NCI-H2107 (cell line): Measurements from ENCODE around the gene TMEM259.
A peak's percentile ranks its signal among the peaks of the same experiment; 100 is the strongest.

Experiments
- DNase-seq: peaks from one replicate; lab custom pipeline; 2025; lab: John Stamatoyannopoulos, UW

Gene TMEM259

DNA sequence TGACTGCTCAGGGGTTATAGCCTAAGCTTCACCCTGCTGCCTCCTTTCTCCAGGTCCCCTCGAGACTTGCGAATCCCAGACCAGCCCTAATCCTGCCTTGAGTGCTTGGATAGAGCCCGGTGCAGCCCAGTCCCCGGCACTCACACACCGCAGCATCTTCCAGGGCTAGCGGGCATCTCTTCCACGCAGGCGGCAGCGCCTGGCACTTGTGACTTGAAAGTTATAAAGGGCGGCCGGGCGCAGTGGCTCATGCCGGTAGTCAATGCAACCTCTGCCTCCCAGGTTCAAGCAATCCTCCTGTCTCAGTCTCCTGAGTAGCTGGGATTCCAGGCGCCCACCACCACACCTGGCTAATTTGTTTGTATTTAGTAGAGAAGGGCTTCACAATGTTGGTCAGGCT lies 34.8 kb downstream of the TMEM259 start:
- no peak for DNase-seq

DNA sequence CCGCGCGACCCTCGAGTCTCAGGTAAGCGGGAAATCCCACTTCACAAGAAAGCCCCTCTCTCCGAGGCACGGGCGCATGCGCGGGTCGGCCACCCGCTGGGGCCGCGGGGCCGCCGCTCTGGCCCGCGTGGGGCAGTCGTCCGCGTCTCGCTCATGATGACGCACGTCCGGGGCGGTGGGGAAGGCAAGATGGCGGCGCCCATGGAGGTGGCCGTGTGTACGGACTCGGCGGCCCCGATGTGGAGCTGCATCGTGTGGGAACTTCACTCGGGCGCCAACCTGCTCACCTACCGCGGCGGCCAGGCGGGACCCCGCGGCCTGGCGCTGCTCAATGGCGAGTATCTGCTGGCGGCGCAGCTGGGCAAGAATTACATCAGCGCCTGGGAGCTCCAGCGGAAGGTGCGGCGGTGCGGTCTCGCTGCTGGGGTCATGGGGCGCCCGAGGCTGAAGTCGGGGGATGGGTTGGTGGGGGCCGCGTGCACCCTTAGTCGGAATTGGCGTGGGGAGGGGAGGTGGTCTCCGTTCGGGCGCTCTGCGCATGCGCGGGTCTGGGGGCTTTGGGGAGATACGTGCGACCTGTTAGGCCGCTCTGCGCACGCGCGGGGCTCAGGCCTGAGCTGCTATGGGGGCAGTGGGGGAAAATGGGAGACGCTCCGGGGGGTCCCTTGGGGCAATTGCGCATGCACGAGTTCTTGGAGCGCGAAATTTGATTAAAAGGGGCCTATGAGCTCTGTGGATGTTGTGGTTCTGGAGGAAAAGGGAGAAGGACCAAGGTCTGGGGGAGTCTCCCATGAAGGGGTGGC lies 36.6 kb downstream of the TMEM259 start, which contains the start of gene WDR18:
Gene WDR18, plus strand, starts transcription at position 181 of the 803 bp plus-strand sequence. Its CDS starts 9 bp downstream, at position 190.
- peak; percentile 82 for DNase-seq

DNA sequence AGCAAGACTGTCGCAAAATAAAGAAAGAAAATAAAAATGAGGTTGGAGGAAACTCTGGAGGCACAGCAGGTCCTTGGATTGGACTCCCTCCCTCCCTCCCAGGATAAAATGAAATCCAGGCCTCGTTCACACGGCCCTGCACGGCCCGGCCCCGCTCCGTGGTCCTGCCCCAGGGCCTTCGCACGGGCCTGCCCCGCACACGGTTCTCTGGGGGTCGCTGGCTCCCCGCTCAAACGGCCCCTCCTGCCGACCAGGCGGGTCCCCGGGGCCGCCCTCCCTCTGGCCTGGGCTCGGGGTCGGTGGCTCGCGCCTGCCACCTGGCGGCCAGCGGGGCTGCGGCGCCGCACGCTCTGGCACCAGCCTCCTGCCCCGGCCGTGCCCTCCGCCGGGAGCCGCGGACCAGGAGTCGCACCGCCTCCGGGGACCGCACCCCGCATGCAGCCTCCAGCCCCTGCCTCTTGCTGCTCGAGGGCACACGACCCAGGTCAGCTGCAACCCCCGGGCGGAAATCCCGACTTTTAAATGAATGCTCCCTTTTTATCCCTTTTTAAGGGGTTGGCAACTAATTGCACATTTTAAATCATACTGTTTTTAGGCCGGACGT lies 38.3 kb downstream of the TMEM259 start:
- DNase-seq, result no peak

DNA sequence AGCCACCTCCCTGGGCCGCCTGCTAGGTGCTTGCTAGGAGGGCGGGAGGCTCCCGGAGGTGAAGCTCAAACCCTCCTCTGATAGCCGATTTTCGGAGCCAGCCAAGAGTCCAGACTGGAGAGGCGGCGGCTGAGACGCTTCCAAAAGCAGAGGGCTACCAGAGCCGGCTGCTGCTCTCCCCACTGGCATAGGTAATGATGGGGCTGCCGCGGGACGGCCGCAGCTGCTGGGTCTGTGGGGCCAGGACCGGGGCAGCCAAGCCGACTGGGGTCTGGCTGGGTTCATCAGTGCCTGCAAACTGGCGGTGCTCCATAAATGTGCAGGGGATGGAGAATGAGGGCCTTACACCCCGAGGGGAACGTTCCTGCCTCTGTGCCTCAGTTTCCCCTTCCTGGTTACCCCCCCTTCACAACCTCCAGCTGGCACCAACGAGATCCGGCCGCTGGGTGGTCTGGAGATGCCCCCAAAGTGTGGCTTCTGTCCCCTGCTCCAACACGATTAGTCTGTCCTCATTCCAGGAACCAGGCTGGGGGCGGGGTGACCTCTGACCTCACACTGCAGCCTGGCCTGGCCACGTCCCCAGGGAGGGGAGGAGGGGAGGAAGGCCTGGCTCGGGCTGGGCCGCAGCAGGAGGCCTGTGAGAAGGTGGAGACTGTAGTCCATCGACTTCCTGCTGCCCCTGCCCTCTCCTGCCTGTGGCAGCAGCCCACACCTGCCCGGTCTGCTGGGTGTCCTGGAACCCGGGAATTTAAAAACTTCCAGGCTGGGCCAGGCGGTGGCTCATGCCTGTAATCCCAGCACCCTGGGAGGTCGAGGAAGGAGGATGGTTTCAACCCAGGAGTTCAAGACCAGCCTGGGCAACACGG lies 40.6 kb downstream of the TMEM259 start:
- no peak for DNase-seq

DNA sequence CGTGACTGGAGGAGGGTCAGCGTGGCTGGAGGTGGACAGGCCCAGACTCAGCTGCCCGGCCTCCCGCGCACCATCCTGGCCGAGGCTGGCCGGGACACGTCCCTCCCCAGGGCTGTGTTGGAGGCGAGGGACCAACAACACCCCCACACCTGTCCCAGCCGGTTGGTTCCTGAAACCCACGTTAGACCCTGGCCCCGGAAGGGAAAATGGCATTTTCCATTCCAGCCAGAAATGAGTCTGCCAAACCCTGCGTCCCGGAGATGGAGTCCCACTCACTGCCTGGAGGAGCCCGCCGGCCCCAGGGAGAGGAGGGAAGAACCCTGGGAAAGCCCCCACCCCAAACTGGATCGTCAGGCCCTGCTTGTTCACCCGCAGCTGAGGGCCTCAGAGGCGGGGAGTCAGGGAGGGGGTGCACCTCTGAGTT lies 41.6 kb downstream of the TMEM259 start:
- no peak for DNase-seq

DNA sequence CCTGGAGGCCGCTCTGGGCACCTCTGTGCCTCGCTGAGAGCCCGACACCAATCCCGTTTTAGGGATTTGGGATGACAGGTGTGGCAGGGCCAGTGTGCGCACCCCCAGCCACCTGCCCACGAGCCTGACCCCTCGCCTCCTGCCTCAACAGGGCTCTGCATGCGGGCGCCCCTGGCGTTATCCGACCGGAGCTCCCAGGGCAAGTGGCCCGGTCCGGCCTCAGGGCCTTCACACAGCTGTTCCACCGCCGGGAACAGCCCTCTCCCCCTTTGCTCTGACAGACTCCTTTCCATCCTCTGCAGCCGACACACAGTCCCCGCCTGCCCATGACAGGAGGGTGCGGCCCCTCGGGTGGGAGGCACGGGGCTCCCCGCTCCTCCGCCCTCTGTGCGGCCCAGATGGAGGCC lies 43.9 kb downstream of the TMEM259 start:
- no peak for DNase-seq

DNA sequence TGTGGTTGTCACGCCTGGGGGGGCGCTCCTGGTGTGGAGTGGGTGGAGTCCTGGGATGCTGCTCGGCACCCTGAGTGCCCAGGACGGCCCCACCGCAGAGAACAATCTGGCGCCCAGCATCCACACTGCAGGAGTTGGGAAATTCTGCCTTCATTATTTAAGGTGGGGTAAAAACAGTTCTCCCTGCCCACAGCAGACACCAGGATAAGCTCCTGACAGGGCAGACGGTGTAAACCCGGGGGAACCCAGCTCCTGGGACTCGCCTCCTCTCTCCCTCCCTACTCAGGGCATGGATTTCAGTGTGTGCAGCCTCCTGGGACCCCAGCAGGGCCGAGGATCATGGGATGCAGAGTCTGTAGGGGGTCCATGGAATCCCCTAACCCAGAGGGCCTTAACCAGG lies 44.4 kb downstream of the TMEM259 start:
- no peak for DNase-seq

DNA sequence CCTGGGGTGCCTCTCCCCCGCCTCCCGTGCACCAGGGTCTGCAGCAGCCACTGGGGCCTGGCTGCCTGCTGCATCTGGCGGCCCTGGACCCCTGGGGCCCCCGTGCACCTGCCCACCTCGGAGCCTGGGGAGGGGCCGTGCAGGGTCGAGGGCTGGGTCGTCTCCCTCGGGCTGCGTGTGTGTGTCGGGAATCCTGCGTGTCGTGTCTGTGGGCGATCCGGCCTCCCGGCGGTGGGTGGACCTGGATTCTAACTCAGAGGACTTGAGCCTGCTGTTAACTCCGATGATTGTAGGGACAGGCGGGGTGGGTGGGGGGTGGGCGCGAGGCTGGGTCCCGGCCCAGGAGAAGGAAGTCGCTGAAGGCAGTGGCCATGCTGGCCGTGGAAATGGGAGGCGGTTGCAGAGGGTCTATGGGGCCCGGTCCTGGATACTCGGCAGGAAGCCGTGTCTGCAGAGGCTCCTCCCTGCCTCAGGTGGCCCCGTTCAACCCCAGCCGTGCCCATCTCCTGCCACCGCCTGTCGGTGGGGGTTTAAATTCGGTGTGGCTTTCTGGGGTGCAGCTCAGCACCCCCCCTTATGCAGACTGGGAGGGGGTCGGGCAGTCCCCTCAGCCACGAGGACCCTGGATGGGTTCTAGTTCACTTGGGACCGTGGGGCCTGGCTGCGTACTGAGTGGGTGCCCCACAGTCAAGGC lies 46.2 kb downstream of the TMEM259 start:
- DNase-seq, result no peak

DNA sequence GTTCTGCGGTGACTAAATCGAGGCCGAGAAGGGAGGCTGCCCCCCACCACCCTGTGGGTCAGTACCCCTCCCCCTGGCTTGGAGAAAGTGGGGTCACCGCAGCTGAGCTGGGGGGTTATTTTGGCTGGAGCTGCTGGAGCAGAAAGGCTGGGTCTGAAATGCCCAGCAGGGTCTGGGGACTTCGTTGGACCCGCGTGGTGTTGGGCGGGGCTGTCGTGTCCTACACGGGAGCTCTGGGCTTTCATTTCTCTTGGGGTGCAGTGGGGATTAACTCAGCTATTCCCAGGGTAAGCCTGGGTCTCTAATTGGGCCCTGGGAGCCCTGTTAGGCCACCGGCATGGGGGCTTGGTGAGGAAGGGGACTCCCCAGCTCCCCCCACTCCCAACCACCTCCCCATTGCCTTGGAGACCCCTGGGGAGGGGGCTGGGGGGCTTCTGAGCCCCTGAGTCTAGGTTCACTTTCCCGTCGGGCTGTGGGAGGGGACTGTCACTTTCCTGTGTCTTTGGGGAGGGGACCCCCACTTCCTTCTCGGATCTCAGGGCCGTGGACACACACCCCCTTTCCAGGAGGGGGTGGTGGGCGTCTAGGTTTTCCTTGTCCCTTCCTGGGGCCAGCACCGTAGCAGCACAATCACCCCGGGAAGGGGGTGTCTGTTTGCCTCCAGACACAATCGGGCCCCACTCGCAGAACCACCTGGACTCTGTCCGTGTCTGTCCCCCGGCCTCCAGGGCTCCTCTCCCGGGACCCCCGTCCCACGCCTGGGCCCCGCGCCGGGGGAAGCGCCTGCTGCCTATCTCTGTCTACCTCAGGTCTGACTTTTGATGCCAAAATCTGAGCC lies 47.0 kb downstream of the TMEM259 start:
- no peak for DNase-seq

DNA sequence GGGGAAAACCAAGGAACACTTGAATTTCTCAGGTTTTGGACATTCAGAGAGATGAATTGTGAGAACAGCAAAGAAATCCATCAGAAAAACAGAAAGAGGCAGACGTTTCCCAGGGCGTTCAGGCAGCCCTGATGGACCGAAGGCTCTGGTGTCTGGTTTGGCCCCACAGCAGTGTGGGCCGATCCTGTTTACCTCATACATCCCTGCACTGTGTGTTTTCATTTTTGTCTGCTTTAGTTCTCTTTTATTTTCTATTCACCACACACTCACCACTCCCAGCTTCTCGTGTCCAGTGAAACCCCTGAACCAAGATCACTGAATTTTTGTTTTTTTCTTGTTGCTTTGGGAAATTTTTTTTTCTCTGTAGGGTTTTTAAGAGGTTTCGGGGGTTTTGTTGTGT lies 48.6 kb downstream of the TMEM259 start:
- no peak for DNase-seq

DNA sequence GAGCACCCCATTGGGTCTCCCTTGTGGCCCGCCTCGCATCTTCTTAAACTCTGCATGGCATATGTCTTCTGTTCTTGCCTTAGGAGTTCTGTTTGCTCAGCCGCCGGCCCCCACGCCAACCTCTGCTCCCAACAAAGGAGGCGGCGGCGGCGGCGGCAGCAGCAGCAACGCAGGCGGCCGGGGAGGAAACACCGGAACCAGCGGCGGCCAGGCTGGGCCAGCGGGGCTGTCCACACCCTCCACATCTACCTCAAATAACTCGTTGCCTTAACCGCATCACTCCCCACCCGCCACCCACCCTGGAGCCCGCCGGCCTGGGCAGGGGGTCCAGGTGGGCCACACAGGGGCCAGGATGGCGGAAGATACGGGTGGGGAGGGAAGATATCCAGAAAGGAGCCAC lies 49.1 kb downstream of the TMEM259 start:
- no peak for DNase-seq

DNA sequence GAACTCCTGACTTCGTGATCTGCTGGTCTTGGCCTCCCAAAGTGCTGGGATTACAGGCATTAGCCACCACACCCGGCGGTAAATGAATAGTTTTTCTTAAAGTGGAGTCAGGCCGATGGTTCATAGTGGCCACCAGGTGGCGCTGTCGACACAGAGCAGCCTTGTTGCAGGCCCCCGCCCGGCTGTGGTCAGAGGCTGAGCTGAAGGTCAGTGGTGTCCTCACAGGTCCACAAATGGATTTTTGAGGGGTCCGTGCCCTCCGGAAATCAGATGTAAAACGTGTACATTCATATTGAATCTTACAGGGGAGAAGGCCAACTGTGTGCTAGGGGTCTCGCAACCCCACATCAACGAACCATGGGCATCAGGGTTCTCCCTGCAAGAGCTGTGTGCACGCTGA lies 50.2 kb downstream of the TMEM259 start:
- no peak for DNase-seq

DNA sequence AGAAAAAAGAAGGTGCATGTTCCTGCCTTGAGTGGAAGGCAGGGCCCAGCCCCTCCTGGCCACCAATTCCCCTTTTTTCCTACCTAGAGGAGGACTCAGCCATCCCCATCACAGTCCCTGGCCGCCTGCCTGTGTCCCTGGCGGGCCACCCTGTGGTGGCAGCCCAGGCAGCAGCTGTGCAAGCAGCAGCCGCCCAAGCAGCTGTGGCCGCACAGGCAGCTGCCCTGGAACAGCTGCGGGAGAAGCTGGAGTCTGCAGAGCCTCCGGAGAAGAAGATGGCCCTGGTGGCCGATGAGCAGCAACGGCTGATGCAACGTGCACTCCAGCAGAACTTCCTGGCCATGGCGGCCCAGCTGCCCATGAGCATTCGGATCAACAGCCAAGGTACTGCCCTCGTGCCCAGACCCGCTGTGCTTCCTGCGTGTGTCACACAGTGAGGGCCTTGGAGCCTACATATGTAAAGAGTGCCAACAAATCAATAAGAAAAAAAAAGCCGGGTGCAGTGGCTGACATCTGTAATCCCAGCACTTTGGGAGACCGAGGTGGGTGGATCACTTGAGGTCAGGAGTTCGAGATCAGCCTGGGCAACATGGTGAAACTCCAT lies 54.3 kb downstream of the TMEM259 start:
- no peak for DNase-seq

DNA sequence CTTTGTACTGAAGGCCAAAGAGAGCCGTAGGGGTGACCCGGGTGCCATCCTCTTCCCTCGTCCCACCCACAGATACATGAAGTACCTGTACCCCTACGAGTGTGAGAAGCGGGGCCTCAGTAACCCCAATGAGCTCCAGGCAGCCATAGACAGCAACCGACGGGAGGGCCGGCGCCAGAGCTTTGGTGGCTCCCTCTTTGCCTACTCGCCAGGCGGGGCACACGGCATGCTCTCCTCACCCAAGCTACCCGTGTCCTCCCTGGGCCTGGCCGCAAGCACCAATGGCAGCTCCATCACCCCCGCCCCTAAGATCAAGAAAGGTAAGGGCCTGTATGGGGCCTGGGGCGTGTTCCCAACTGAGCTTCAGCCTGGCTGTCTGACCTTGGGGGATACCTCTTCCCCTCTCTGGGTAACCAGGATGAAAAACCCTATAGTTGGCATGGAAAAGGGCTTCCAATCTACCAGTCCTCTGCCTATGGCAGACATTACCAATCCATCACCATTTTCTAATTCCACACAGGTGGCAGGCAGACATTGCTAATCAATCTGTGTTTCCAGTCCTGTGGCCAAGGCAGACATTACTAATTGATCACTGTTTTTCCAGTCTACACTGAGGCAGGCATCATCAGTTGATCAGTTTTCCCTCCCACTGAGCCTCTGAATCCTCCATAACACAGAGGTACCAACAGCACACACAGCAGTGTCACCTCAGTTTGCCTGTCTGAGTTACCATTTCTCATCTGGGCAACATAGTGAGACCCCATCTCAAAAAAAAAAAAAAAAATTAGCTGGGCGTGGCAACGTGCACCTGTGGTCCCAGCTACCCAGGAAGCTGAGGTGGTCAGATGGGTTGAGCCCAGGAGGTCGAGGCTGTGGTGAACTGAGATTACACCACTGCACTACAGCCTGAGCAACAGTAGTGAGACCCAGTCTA lies 55.9 kb downstream of the TMEM259 start:
- DNase-seq, result no peak

DNA sequence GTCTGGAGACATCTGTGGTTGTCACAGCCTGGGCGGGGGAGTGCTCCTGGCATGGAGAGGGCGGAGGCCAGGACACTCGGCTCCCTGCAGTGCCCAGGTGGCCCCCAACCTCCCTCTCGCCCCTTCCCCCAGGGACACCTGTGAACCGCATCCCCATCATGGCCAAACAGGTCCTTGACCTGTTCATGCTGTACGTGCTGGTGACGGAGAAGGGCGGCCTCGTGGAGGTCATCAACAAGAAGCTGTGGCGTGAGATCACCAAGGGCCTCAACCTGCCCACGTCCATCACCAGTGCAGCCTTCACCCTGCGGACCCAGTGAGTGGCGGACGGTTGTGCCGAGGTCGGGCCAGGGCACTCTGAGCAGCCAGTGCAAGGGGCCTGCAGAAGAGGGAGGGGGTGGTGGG lies 56.8 kb downstream of the TMEM259 start:
- no peak for DNase-seq

DNA sequence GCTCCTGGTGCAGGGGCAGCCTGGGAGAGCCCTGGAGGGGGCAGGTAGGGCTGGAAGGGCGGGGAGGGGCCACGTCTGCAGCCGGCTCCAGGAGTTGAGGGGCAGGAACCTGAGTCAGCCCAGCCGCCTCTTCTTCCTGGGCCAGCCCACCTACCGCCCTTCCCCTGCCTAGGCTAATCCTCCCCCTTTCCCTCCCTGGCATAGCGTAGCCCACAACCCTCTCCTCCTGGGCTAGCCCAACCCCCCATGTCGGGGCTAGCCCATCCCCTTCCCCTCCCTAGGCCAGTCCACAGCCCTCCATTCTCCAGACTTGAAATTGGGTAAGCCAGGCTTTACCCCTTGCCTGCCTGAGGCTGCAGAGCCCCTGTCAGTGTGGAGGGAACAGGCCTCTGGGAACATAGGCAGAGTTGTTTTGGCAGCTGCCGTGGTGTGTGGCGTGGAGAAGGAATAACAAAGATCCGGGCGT lies 57.4 kb downstream of the TMEM259 start:
- DNase-seq, result no peak

DNA sequence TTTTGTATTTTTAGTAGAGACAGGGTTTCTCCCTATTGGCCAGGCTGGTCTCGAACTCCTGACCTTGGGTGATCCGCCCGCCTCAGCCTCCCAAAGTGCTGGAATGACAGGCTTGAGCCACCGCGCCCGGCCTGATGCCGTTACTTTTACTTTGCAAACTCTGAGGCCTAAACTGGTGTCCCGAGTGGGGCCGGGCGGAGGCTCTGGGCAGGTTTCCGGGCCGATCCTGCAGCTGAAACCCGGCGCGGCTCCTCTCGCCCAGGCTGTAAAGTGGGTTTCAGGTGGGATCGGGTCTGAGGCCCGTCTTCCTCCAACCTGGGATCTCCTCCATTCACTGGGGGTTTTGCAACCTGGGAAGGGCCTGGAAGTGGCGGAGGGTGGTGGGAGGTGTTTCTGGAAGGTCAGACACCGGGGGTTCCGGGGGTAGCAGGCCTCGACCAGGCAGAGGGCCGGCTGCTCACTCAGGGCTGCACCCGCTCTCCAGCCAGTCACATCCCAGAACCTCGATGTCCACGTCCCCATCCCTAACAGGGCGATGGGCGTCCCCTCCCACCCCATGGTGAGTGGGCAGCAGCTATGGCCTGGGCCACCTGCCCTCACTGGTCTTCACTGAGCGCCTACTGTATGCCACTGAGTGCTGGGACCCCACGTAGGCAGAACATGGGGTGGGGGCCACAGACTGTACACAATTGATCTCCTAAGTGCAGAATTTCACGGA lies 58.1 kb downstream of the TMEM259 start:
- DNase-seq, result no peak

DNA sequence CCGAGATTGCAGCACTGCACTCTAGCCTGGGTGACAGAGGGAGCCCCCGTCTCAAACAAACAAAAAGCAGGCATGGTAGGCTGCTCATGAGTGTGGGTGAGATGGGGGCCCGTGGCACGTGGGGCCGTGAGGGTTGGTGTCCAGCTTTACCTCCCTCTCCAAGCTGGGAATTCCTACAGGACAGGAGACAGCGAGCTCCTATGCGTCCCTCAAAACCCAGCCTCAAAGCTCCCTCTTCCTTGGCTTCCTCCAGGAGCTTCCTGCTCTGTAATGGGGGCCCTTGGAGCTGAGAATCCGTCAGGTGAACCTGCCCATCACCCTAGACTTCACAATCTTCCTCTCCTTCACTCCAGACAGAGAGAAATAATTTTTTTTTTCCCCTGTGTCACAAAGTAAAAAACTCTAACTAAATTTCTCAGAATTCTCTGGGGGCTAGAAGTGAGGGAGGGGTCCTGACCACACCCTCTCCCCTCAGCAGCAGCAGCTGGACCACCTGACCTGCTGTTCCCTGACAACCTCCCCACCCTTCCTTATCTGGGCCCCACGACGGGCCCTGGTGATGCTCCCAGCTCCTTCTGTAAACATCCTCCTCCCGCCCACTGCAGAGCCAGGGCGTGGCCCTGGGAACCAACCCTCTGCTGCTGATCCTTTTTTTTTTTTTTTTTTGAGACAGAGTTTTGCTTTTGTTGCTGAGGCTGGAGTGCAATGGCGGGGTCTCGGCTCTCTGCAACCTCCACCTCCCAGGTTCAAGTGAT lies 58.9 kb downstream of the TMEM259 start:
- DNase-seq, result no peak
